ENCODE data around the gene AGBL4. TPM values are rescaled to one million over a fixed set of nuclear protein-coding genes. Genes with fewer than 3 reads are reported as not detected.
A peak's percentile ranks its signal among the peaks of the same experiment; 100 is the strongest.

Gene AGBL4
- polyA plus RNA-seq, 3 donors = 0.05 TPM; not detected in 2

- Histone ChIP-seq H3K79me2 (ENCODE audit: insufficient read depth, low read length) (no peaks in the 10 kb centered on the region), H3K9ac (ENCODE audit: insufficient read depth, low read length, poor library complexity, severe bottlenecking) (no peak overlapping the region), H3K9me3 (replicated peaks in 1 of 2; ENCODE audit: control insufficient read depth in 1 of 2, insufficient read depth in 1 of 2, low read length in 2 of 2) (no peaks in the 10 kb centered on the region), H3K4me2 (replicated peaks; ENCODE audit: extremely low read depth, low read length, poor library complexity, severe bottlenecking) (no peak overlapping the region), H3K4me1 (ENCODE audit: control insufficient read depth in 1 of 2, insufficient read depth in 2 of 2, low read length in 2 of 2) (no peaks in the 10 kb centered on the region), H3K27me3 (ENCODE audit: control insufficient read depth in 2 of 2, insufficient read depth in 2 of 2, low read length in 2 of 2) (no peaks in the 10 kb centered on the region), H4K20me1 (ENCODE audit: insufficient read depth, low read length) (no peaks in the 10 kb centered on the region), H2AFZ (ENCODE audit: insufficient read depth, low read depth, low read length, poor library complexity, severe bottlenecking) (no peak overlapping the region), H3K4me3 (replicated peaks in 1 of 3; ENCODE audit: low read depth in 2 of 3, low read length in 3 of 3) (no peak overlapping the region), H3K27ac (ENCODE audit: low read depth in 1 of 2, low read length in 2 of 2) (no peak overlapping the region), H3K36me3 (replicated peaks in 1 of 2; ENCODE audit: control insufficient read depth in 1 of 2, insufficient read depth in 2 of 2, low read length in 2 of 2) (no peaks in the 10 kb centered on the region)
- Mint-ChIP-seq H3K36me3 (no peaks in the 10 kb centered on the region), H3K4me1 (peaks cover 23% of the 10 kb centered on the region), H3K4me3 (no peak overlapping the region), H3K27ac (peak overlapping the region in 1 of 7 donors; percentile 26), H3K9me3 (no peaks in the 10 kb centered on the region), H3K27me3 (ENCODE audit: low read depth in 3 of 3) (peaks cover 0 to 3% (median 0%) of the 10 kb centered on the region in 3 donors)
- TF ChIP-seq CTCF (IDR thresholded peaks at IDR 0.05) = no peak
- intact Hi-C loops (cut with micrococcal nuclease) = loop anchor here in 1 of 2 donors (5.0 kb wide), 1 partner anchor 138 kb away; no protein-coding TSS in a partner anchor
- no peak for DNase-seq
- 100% methylated on average over 2 of the region's 3 CpGs for WGBS (ENCODE audit: insufficient coverage)
These were observed 1344.8 kb downstream of the AGBL4 start for GRCh38 chr1:48678710-48679505.

GRCh38 chr1:48677306-48678287 lies 1346.2 kb downstream of the AGBL4 start:
- Histone ChIP-seq H4K20me1 (ENCODE audit: insufficient read depth, low read length) (no peaks in the 10 kb centered on the region), H3K36me3 (replicated peaks in 1 of 2; ENCODE audit: control insufficient read depth in 1 of 2, insufficient read depth in 2 of 2, low read length in 2 of 2) (no peaks in the 10 kb centered on the region), H3K4me3 (replicated peaks in 1 of 3; ENCODE audit: low read depth in 2 of 3, low read length in 3 of 3) (no peak overlapping the region), H3K9me3 (replicated peaks in 1 of 2; ENCODE audit: control insufficient read depth in 1 of 2, insufficient read depth in 1 of 2, low read length in 2 of 2) (no peaks in the 10 kb centered on the region), H3K9ac (ENCODE audit: insufficient read depth, low read length, poor library complexity, severe bottlenecking) (no peak overlapping the region), H3K4me1 (ENCODE audit: control insufficient read depth in 1 of 2, insufficient read depth in 2 of 2, low read length in 2 of 2) (no peaks in the 10 kb centered on the region), H3K79me2 (ENCODE audit: insufficient read depth, low read length) (no peaks in the 10 kb centered on the region), H3K27ac (ENCODE audit: low read depth in 1 of 2, low read length in 2 of 2) (no peak overlapping the region), H3K4me2 (replicated peaks; ENCODE audit: extremely low read depth, low read length, poor library complexity, severe bottlenecking) (no peak overlapping the region), H3K27me3 (ENCODE audit: control insufficient read depth in 2 of 2, insufficient read depth in 2 of 2, low read length in 2 of 2) (no peaks in the 10 kb centered on the region), H2AFZ (ENCODE audit: insufficient read depth, low read depth, low read length, poor library complexity, severe bottlenecking) (peak overlapping the region; percentile 32)
- intact Hi-C loops (cut with micrococcal nuclease) = loop anchor here in 1 of 2 donors (5.0 kb wide), 1 partner anchor 140 kb away; no protein-coding TSS in a partner anchor
- Mint-ChIP-seq H3K4me1 (peaks cover 26% of the 10 kb centered on the region), H3K4me3 (peak overlapping the region in 1 of 2 donors; percentile 33), H3K36me3 (no peaks in the 10 kb centered on the region), H3K27ac (no peak overlapping the region), H3K9me3 (no peaks in the 10 kb centered on the region), H3K27me3 (ENCODE audit: low read depth in 3 of 3) (peaks cover 0 to 3% (median 0%) of the 10 kb centered on the region in 3 donors)
- WGBS (ENCODE audit: insufficient coverage) = 49% methylated on average over 17 of the region's 22 CpGs
- DNase-seq = peak; percentile 28 to 50 (median 46)
- TF ChIP-seq CTCF (IDR thresholded peaks at IDR 0.05) = peak; percentile 85
